Bronchial epithelial cell (primary cell): ENCODE data around the gene SCUBE1. TPM values are rescaled to one million over a fixed set of nuclear protein-coding genes. Genes with fewer than 3 reads are reported as not detected.

ENCODE experiments used
- DNase-seq: peaks from one replicate; pipeline ENCODE4 v3.0.0-alpha.2; 2010; ENCODE audit warnings: low read depth
- FAIRE-seq: peaks from 2 replicates; lab custom pipeline; 2011; peaks lifted over from hg19 to GRCh38; lab: Jason Lieb, UNC
- H3K27me3 ChIP-seq: 2 replicates; pipeline ENCODE4 v1.5.1; 2011; ENCODE audit warnings: low read length; ENCODE audit not compliant: control insufficient read depth, insufficient read depth
- H3K36me3 ChIP-seq: 2 replicates; pipeline ENCODE4 v1.5.1; 2011; ENCODE audit warnings: low read length; ENCODE audit not compliant: control insufficient read depth, insufficient read depth
- H3K4me3 ChIP-seq: 2 replicates; pipeline ENCODE4 v1.5.1; 2011; ENCODE audit warnings: mild to moderate bottlenecking, low read depth, low read length, control low read depth
- total RNA-seq: library from RNA; depleted of rRNA; stranded (reverse); fragments of >200 nt; gene quantifications from 2 replicates; pipeline ENCODE4 v1.2.1, GENCODE V29; 2014
- TF ChIP-seq, protein P1 (sequence below): IDR thresholded peaks from 2 replicates; pipeline ENCODE4 v1.5.1; 2011; ENCODE audit warnings: mild to moderate bottlenecking, moderate library complexity, low read length, control low read depth, inconsistent platforms; ENCODE audit not compliant: insufficient read depth, severe bottlenecking

The SCUBE1 gene
- total RNA-seq, 1 donor from 2014 or later, result under 0.01 TPM

DNA sequence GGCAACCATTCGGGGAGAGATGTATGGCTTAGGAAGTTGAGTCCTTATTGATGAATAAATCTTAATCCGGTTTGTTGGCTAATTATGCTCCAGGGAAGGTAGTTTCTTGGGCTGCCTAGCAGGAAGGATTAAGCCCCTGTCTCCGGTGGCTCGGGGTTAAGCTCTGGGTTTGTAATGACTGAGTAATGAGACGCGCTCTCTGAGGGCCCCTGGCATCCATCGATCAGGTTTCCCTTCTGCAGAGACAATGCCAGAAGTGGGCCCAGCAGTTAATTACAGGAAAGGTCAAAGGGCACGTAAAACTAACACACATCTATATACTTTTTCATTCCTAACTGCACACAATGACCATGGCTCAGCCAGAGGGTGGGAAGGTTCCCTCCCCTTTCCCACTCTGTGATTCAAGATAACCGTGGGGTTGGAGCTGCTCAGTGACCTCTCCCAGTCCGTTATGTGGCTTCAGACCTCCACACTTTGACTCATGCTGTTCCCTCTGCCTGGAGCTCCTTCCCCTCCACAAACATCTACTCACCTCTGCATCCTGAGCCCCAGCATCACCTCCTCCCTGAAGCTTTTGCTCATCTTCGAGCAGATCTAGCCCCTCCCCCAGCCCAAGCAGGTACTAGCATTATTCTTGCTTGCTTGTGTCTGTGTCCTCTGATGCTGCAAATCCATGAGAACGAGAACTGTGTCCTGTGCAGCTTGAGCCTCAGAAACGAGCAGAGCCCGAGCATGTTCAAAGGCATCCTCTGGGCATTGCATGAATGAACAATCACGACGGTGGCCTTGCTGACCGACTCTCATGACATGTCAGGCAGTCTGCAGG is 16.6 kb downstream of the SCUBE1 start:
- DNase-seq, result no peak
- H3K27me3 ChIP-seq, result no peaks in the 10 kb centered on the region
- H3K36me3 ChIP-seq, result no peaks in the 10 kb centered on the region
- H3K4me3 ChIP-seq, result no peak overlapping the region
- TF ChIP-seq, protein P1, sequence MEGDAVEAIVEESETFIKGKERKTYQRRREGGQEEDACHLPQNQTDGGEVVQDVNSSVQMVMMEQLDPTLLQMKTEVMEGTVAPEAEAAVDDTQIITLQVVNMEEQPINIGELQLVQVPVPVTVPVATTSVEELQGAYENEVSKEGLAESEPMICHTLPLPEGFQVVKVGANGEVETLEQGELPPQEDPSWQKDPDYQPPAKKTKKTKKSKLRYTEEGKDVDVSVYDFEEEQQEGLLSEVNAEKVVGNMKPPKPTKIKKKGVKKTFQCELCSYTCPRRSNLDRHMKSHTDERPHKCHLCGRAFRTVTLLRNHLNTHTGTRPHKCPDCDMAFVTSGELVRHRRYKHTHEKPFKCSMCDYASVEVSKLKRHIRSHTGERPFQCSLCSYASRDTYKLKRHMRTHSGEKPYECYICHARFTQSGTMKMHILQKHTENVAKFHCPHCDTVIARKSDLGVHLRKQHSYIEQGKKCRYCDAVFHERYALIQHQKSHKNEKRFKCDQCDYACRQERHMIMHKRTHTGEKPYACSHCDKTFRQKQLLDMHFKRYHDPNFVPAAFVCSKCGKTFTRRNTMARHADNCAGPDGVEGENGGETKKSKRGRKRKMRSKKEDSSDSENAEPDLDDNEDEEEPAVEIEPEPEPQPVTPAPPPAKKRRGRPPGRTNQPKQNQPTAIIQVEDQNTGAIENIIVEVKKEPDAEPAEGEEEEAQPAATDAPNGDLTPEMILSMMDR, result no peak
- FAIRE-seq, result peak; percentile 28

DNA sequence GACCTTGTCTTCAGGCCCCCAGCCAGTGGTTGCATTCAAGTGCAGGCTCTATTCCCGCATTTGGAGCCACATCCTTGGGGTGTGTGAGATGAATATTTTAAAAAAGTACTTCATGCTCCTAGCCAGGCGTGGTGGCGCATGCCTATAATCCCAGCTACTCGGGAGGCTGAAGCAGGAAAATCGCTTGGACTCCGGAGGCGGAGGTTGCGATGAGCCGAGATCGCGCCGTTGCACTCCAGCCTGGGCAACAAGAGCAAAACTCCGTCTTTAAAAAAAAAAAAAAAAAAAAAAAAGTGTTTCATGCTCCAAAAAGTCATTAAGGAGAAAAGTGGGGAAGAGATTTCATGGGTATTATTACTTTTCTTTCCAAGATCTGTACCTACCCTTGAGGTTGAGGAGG is 18.0 kb downstream of the SCUBE1 start:
- no peaks in the 10 kb centered on the region for H3K27me3 ChIP-seq
- no peak overlapping the region for H3K4me3 ChIP-seq
- FAIRE-seq, result no peak
- no peaks in the 10 kb centered on the region for H3K36me3 ChIP-seq
- no peak for DNase-seq
- TF ChIP-seq, protein P1, result no peak

DNA sequence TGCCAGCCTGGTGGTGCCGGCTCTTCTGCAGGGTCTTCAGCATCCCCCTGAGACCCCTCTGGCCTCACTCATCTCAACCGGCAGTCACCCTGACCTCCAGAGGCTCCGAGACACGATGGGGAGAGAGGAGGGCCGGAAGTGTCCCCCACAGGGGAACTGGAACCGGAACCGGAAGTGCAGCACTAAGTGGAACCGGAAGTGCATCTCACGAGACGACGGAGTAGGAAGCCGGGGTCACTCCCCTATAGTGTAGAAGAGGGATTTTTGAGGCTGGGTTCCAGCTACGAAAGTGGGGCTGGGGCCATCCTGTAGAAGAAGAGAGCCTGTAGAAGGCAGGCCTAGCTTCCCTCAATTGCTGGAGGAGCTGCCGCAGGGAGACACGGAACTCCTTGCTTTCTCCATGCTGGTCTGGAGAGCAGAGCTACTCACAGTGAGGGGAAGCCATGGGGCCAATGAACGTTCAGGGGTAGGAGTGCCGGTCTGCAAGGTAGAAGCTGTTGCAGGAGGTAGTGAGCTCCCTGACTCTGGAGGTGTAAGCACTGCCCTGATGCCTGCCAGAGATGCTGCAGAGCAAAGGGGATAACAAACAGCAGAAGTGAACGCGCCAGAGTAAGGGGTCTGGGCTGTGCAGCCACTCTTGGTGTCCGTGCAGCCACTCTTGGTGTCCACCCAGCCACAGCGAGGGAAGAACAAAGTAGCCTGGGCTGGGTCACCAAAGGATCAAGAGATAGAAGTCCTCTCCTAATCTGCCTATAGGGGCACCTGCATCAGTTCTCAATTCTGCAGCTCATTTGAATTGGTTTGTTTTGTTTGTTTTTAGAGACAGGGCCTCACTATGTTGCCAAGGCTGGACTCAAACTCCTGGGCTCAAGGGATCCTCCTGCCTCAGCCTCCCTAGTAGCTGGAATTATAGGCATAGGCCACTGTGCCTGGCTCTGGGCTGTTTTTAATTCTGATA is 21.9 kb downstream of the SCUBE1 start:
- Histone ChIP-seq H3K4me3 (no peak overlapping the region), H3K27me3 (no peaks in the 10 kb centered on the region), H3K36me3 (no peaks in the 10 kb centered on the region)
- TF ChIP-seq, protein P1, result no peak
- FAIRE-seq, result no peak
- DNase-seq, result no peak

DNA sequence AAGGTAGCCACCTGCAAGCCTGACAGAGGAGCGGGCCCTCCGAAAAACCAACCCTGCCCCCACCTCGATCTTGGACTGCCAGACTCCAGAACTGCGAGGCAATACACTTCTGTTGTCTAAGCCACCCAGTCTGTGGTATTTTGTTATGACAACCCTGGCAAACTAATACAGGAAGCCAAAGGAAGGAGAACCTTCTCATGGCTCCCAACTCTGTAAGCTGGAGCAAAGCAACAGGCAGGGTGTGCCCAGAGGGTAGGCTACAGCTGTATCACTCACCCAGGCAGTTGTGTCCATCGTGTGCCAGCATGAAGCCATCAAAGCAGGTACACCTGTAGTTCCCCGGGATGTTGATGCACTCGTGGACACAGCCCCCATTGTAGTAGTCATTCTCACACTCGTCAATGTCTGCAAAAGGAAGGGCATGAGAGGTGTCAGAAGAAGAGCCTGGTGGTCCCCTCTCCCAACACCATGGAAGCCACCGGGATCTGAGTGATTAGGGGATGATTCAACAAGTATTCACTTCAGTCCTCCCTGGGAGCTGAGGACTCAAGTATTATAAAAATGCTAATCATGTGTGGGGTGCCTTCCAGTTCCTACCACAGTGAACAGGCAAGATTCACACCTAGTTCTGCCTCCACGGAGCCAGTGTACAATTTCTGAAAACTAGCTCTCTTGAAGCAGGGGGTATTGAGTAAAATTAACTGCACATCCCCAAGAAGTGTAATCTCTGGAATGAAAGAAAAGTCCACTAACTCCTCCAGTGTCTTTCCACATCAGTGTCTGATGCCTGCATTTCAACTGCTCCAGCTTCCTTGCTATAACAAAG is 23.3 kb downstream of the SCUBE1 start:
- Histone ChIP-seq H3K36me3 (no peaks in the 10 kb centered on the region), H3K4me3 (no peak overlapping the region), H3K27me3 (no peaks in the 10 kb centered on the region)
- TF ChIP-seq, protein P1, result no peak
- FAIRE-seq (no peak), DNase-seq (no peak)

DNA sequence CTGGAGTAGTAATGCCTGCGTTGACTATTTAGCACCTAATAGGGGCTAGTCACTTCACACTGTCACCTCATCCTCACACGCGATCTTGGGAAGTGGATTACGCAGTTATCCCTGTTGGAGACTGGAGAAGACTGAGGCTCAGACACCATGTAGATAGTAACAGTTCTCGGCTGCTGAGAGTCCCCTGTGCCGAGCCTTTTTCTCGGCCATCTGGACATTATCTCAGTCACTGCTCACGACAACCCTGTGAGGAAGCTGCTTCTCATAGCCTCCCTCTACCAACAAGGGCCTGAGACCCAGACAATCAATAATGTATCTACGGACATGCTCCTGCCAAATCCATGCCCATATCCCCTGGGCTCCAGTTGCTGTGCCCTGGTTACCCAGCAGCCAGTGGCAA is 25.9 kb downstream of the SCUBE1 start:
- H3K27me3 ChIP-seq, result peaks cover 2% of the 10 kb centered on the region
- FAIRE-seq (no peak), DNase-seq (no peak)
- H3K4me3 ChIP-seq, result no peak overlapping the region
- H3K36me3 ChIP-seq, result no peaks in the 10 kb centered on the region
- TF ChIP-seq, protein P1, result no peak
